GM10266 (cell line): ENCODE measurements around the gene GFRA1.
"Not testable (repeated sequence)": the region's sequence is repeated elsewhere in the genome, so short reads cannot be mapped to it uniquely, and the experiment has no call there.

Experiments used
- DNase-seq: peaks from one replicate; pipeline ENCODE4 v3.0.0; 2012; ENCODE audit errors: extremely low spot score
- TF ChIP-seq, protein P1 (sequence below): IDR thresholded peaks from 2 replicates; pipeline ENCODE4 v1.5.1; 2012; ENCODE audit warnings: mild to moderate bottlenecking, low read depth; ENCODE audit not compliant: control insufficient read depth, insufficient read depth; ENCODE audit errors: missing control alignments

The GFRA1 gene

DNA sequence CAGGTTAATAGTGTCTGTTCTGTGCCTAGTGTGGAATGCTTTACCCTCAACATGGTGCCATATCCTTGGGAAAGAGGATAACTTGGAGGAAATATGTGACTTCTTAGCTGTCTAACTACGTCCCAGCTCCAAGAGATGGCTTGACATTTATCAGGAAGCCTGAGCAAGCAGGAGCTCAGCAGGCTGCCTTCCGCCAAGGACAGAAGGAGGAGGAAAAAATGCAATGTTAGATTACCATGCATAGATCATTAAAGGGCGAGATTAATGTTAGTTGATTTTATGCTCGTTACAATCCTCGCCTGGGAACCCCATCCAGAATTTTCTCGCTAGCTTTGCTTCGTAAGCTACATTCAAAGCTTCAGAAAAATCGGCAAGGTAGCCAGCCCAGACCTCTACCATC is 97.8 kb downstream of the GFRA1 start:
- no peak for DNase-seq
- TF ChIP-seq, protein P1, sequence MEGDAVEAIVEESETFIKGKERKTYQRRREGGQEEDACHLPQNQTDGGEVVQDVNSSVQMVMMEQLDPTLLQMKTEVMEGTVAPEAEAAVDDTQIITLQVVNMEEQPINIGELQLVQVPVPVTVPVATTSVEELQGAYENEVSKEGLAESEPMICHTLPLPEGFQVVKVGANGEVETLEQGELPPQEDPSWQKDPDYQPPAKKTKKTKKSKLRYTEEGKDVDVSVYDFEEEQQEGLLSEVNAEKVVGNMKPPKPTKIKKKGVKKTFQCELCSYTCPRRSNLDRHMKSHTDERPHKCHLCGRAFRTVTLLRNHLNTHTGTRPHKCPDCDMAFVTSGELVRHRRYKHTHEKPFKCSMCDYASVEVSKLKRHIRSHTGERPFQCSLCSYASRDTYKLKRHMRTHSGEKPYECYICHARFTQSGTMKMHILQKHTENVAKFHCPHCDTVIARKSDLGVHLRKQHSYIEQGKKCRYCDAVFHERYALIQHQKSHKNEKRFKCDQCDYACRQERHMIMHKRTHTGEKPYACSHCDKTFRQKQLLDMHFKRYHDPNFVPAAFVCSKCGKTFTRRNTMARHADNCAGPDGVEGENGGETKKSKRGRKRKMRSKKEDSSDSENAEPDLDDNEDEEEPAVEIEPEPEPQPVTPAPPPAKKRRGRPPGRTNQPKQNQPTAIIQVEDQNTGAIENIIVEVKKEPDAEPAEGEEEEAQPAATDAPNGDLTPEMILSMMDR = no peak

DNA sequence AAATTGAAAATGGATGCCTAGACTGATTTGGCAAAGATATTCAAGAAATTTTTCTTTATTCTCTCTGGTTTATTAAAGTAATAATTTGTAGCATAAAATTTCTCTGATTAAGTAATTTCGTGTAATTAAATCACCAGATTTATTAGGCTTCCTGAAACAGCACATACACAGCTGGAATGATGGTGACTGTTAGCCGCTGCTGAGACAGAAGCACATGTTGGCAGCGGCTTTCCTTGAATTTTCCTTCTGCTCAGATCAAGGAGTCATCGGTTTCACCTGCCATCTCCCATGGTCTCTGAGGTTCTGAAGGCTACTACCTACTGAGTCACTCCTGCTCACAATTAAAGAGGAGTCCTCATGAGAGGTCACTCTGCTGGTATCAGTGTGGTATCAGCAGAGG is 101.5 kb downstream of the GFRA1 start:
- no peak for DNase-seq
- TF ChIP-seq, protein P1 = no peak

GRCh38 chr10:116170815-116171250 is 102.2 kb downstream of the GFRA1 start:
- DNase-seq = no peak
- TF ChIP-seq, protein P1 = no peak

DNA sequence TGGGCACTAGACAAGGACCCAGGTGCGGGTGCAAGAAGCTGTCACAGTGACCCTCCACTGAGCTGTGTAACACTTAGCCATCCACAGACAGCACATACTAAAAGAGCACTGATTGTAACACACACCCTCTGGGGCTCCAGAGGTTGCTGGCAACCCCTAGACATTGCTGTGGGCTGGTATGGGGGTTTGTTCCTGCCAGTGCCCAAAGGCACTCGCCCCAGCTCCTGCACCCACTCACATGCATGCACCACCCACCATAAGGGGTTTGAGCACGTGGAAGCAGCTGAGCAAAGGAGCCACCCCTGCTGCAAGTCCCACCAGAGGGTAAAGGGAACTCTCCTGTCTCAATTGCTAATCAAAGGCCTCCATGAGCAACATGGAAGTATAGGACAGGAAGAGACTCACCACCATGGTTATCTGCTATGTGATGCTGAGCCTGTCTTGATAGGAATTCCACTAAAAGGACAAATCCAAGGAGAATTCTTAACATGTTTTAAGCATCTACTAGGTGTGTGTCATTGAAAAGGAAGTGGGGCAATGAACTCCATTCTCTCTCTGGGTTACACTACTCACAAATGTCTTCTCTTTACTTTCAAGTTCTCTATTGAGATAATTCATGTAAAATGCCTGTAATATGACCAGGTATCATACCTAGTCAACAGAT is 103.1 kb downstream of the GFRA1 start:
- TF ChIP-seq, protein P1 = no peak
- DNase-seq = no peak

DNA sequence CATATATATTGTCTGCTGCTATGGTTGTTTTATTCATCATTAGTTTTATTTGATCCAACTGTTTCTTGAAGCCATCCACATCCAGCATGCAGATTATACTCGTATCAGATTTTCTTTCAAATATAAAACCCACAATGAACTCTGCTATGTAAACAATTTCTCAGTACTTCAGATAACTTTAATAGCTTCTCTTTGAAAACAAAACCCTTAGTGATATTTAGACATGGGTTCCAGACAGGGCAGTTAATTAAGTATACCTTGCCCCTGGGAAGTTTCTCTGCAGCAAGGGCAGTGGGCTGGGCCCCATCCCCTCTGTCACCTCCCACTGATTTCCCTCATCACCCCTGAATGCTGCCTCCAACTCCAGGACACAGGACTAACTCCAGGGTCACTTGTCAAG is 104.3 kb downstream of the GFRA1 start:
- DNase-seq = no peak
- TF ChIP-seq, protein P1 = no peak

- TF ChIP-seq, protein P1 = no peak
- no peak for DNase-seq
Measured at GRCh38 chr10:116168329-116168728, 104.7 kb downstream of the GFRA1 start.

- DNase-seq = not testable (repeated sequence)
Measured at GRCh38 chr10:116165941-116166340, 107.1 kb downstream of the GFRA1 start.

DNA sequence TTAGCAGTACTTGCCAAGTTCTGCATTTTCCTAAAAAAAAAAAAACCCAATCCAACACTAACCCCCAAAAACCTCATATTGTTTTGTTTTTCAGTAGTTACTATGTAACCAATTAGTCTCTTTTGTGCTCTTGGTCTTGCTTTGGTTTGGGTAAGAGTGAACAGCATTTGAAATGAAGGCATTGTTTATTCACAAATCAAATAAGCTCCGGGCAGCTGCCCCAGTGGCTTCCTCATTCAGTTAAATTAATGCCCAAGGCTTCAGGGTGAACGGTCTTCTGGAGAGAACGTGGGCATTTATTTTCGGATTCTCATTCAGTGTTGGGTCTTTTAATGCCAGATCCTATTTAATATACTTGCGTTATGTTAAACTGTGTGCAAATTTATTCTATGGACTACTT is 108.7 kb downstream of the GFRA1 start:
- TF ChIP-seq, protein P1 = no peak
- no peak for DNase-seq
